ENCODE results near the gene MBNL1.

- TF ChIP-seq CTCF (IDR thresholded peaks at IDR 0.05) (no peak), POLR2A (IDR thresholded peaks at IDR 0.05) (no peak)
These were observed 24.7 kb downstream of the MBNL1 start for GRCh38 chr3:152293347-152294006.
